Thyroid gland (tissue), 4 donors: ENCODE data around the gene RPP25L.

ENCODE experiments used
- POLR2A ChIP-seq, 2 donors: fragments of 450-650 bp; IDR thresholded peaks; one replicate each; pipeline ENCODE4 v1.6.1; 2017; ENCODE audit warnings: antibody characterized with exemption in 2 of 2, mild to moderate bottlenecking in 2 of 2, moderate library complexity in 1 of 2
- TF ChIP-seq, protein P1 (sequence below), 6 experiments: fragments of 200-600 bp in 3 of 6; fragments of 450-650 bp in 3 of 6; sonication (generic) in 3 of 6; IDR thresholded peaks; one replicate each; pipeline ENCODE4 v1.5.1; 2016 to 2019; ENCODE audit warnings: antibody characterized with exemption in 6 of 6, mild to moderate bottlenecking in 2 of 6, inconsistent platforms in 1 of 6, moderate library complexity in 1 of 6

DNA sequence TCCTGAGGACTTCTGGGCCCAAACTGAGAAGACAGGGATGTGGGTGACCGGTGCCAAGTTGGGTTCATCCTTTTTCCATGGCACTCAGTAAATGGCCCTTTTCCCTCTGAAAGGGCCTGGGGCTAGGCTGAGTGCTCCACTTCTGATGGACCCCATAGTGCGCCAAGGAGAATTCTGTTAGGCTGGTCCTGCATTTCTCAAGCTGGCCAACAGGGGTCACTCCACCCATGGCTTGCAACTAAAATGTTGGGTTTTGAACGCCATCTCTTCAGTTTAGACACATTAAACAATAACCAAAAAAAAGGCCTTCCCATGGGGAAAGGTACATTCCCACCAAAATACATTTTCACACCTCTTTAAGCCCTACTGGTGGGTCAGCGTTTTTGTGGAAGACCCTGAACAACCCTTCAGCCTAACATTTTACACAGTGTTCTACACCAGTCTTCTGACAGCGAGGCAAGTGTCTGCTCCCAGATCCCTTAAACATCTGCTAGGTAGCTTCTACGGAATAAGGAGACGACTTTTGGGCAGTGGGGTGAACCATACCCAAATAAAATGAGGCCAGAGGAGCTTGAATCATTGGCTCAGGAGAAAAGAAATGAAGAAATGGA, 49.7 kb downstream of the RPP25L start:
- TF ChIP-seq, protein P1, sequence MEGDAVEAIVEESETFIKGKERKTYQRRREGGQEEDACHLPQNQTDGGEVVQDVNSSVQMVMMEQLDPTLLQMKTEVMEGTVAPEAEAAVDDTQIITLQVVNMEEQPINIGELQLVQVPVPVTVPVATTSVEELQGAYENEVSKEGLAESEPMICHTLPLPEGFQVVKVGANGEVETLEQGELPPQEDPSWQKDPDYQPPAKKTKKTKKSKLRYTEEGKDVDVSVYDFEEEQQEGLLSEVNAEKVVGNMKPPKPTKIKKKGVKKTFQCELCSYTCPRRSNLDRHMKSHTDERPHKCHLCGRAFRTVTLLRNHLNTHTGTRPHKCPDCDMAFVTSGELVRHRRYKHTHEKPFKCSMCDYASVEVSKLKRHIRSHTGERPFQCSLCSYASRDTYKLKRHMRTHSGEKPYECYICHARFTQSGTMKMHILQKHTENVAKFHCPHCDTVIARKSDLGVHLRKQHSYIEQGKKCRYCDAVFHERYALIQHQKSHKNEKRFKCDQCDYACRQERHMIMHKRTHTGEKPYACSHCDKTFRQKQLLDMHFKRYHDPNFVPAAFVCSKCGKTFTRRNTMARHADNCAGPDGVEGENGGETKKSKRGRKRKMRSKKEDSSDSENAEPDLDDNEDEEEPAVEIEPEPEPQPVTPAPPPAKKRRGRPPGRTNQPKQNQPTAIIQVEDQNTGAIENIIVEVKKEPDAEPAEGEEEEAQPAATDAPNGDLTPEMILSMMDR (IDR thresholded peaks at IDR 0.05), result peak in 1 of 6 experiments; percentile 25
- TF ChIP-seq POLR2A (IDR thresholded peaks at IDR 0.05), result no peak
